AG09309 (cell line): ENCODE measurements around the gene MME.

ENCODE experiments used
- DNase-seq: peaks from one replicate; pipeline ENCODE4 v3.0.0-alpha.2; 2010; ENCODE audit warnings: low read depth
- H3K4me3 ChIP-seq: 2 replicates; pipeline ENCODE4 v1.5.1; 2011; ENCODE audit warnings: mild to moderate bottlenecking, low read depth, low read length, moderate library complexity; ENCODE audit not compliant: control insufficient read depth
- CTCF ChIP-seq: IDR thresholded peaks from 2 replicates; pipeline ENCODE4 v1.5.1; 2011; ENCODE audit warnings: mild to moderate bottlenecking, low read depth, low read length, inconsistent platforms; ENCODE audit not compliant: insufficient read depth, control insufficient read depth; ENCODE audit errors: missing control alignments

The MME gene

GRCh38 chr3:155147588-155147987, 67.5 kb downstream of the MME start:
- TF ChIP-seq CTCF, result no peak
- no peak for DNase-seq
- H3K4me3 ChIP-seq, result no peak overlapping the region

GRCh38 chr3:155149494-155149893, 69.4 kb downstream of the MME start:
- TF ChIP-seq CTCF, result no peak
- no peak overlapping the region for H3K4me3 ChIP-seq
- DNase-seq, result no peak

GRCh38 chr3:155153242-155154186, 73.4 kb downstream of the MME start:
- DNase-seq, result no peak
- TF ChIP-seq CTCF, result no peak
- no peak overlapping the region for H3K4me3 ChIP-seq

- no peak overlapping the region for H3K4me3 ChIP-seq
- DNase-seq, result peak; percentile 8
- TF ChIP-seq CTCF, result no peak
Observed at GRCh38 chr3:155154255-155154654, 74.1 kb downstream of the MME start.

- DNase-seq, result no peak
- H3K4me3 ChIP-seq, result no peak overlapping the region
- no peak for TF ChIP-seq CTCF
Observed at GRCh38 chr3:155158346-155159037, 78.4 kb downstream of the MME start.

- DNase-seq, result no peak
- TF ChIP-seq CTCF, result no peak
Observed at GRCh38 chr3:155159301-155159700, 79.2 kb downstream of the MME start.

More at GRCh38 chr3:155159301-155159700, 79.2 kb downstream of the MME start:
- no peak overlapping the region for H3K4me3 ChIP-seq
